ENCODE results near the gene TGFA.

The TGFA gene

GRCh38 chr2:70552501-70553333 lies 909 bp downstream of the TGFA start:
- DNase-seq (ENCODE audit: low read depth) = no peak

GRCh38 chr2:70551167-70551566 lies 2.5 kb downstream of the TGFA start:
- DNase-seq (ENCODE audit: low read depth) = no peak

GRCh38 chr2:70549962-70550361 lies 3.7 kb downstream of the TGFA start:
- no peak for DNase-seq (ENCODE audit: low read depth)

GRCh38 chr2:70549064-70549710 lies 4.4 kb downstream of the TGFA start:
- DNase-seq (ENCODE audit: low read depth) = no peak

- DNase-seq (ENCODE audit: low read depth) = no peak
Observed at GRCh38 chr2:70548233-70548632, 5.4 kb downstream of the TGFA start.

GRCh38 chr2:70546885-70547284 lies 6.7 kb downstream of the TGFA start:
- DNase-seq (ENCODE audit: low read depth) = no peak

- DNase-seq (ENCODE audit: low read depth) = no peak
Observed at GRCh38 chr2:70546376-70546775, 7.2 kb downstream of the TGFA start.

- DNase-seq (ENCODE audit: low read depth) = peak; percentile 46
Observed at GRCh38 chr2:70541481-70542020, 12.1 kb downstream of the TGFA start.

- DNase-seq (ENCODE audit: low read depth) = no peak
Observed at GRCh38 chr2:70537840-70538239, 15.8 kb downstream of the TGFA start.

GRCh38 chr2:70536517-70537055 lies 17.0 kb downstream of the TGFA start:
- no peak for DNase-seq (ENCODE audit: low read depth)

GRCh38 chr2:70535573-70535972 lies 18.1 kb downstream of the TGFA start:
- no peak for DNase-seq (ENCODE audit: low read depth)

- no peak for DNase-seq (ENCODE audit: low read depth)
Observed at GRCh38 chr2:70534183-70534836, 19.3 kb downstream of the TGFA start.

GRCh38 chr2:70532244-70532935 lies 21.2 kb downstream of the TGFA start:
- DNase-seq (ENCODE audit: low read depth) = no peak

GRCh38 chr2:70531419-70532086 lies 22.1 kb downstream of the TGFA start:
- DNase-seq (ENCODE audit: low read depth) = no peak

GRCh38 chr2:70529610-70530009 lies 24.0 kb downstream of the TGFA start:
- DNase-seq (ENCODE audit: low read depth) = no peak

GRCh38 chr2:70528929-70529328 lies 24.7 kb downstream of the TGFA start:
- no peak for DNase-seq (ENCODE audit: low read depth)

GRCh38 chr2:70528276-70528675 lies 25.4 kb downstream of the TGFA start:
- no peak for DNase-seq (ENCODE audit: low read depth)

GRCh38 chr2:70527447-70528080 lies 26.1 kb downstream of the TGFA start:
- peak; percentile 16 for DNase-seq (ENCODE audit: low read depth)

- DNase-seq (ENCODE audit: low read depth) = no peak
Observed at GRCh38 chr2:70526126-70526525, 27.5 kb downstream of the TGFA start.

GRCh38 chr2:70525032-70525431 lies 28.6 kb downstream of the TGFA start:
- DNase-seq (ENCODE audit: low read depth) = peak; percentile 33
